ENCODE measurements around the gene AKT1.

DNA sequence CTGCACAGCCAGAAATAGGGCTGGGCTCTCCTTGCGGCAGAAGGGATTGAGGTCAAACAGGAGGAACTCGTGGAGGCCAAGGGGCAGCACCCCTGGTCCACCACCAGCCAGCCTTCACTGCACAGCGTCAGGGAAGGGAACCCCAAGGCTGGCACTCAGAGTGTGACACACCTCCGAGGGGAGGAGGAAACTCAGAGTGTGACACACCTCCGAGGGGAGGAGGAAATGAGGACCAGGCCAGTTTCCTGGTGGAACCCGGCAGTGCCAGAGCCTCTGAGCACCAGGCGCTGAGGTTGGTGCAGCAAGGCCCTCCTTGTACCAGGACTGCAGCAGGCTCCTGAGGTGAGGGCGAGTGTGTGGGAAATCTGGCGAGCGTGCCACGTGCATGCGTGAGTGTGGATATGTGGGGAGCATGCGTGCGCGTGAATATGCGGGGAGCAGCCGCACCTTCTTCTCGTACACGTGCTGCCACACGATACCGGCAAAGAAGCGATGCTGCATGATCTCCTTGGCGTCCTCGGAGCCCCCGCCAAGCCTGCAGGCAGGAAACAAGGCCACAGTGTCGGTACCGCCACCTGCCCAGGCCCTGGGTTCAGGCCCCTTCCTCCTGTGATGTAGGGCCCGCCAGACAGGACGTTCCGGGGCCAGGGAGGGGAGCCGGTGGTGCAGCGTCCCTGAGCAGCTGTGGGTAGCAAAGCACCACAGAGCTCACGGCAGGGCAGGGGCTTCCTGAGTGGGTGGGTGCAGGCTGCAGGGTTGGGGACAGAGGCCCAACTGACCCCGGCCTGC lies 23.4 kb downstream of the AKT1 start:
- TF ChIP-seq, protein P1, sequence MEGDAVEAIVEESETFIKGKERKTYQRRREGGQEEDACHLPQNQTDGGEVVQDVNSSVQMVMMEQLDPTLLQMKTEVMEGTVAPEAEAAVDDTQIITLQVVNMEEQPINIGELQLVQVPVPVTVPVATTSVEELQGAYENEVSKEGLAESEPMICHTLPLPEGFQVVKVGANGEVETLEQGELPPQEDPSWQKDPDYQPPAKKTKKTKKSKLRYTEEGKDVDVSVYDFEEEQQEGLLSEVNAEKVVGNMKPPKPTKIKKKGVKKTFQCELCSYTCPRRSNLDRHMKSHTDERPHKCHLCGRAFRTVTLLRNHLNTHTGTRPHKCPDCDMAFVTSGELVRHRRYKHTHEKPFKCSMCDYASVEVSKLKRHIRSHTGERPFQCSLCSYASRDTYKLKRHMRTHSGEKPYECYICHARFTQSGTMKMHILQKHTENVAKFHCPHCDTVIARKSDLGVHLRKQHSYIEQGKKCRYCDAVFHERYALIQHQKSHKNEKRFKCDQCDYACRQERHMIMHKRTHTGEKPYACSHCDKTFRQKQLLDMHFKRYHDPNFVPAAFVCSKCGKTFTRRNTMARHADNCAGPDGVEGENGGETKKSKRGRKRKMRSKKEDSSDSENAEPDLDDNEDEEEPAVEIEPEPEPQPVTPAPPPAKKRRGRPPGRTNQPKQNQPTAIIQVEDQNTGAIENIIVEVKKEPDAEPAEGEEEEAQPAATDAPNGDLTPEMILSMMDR (IDR thresholded peaks at IDR 0.05): no peak
- TF ChIP-seq ZFX (IDR thresholded peaks at IDR 0.05; ENCODE audit: borderline replicate concordance): no peak
